Tibial nerve (tissue), 4 donors: ENCODE measurements around the gene RAB11FIP4. TPM values are rescaled to one million over a fixed set of nuclear protein-coding genes. Genes with fewer than 3 reads are reported as not detected.

Source experiments
- DNase-seq, 2 donors: peaks; one replicate each; pipeline ENCODE4 v3.0.0-alpha.2; 2019; ENCODE audit warnings: low spot score in 2 of 2
- H3K27ac ChIP-seq, 4 donors: fragments of 200-600 bp; sonication (generic) in 3 of 4; one replicate each; pipeline ENCODE4 v1.5.1; 2017 to 2019; ENCODE audit warnings: mild to moderate bottlenecking in 1 of 4
- H3K27me3 ChIP-seq, 2 donors: fragments of 200-600 bp; sonication (generic) in 1 of 2; one replicate each; pipeline versions ENCODE4 v1.5.1 to v1.6.0; 2017 to 2019
- H3K36me3 ChIP-seq, 3 donors: fragments of 200-600 bp; sonication (generic); one replicate each; pipeline ENCODE4 v1.5.1; 2018 to 2019
- H3K4me1 ChIP-seq, 4 donors: fragments of 200-600 bp; sonication (generic) in 3 of 4; one replicate each; pipeline ENCODE4 v1.5.1; 2017 to 2019
- H3K4me3 ChIP-seq, 4 donors: fragments of 200-600 bp; sonication (generic) in 3 of 4; one replicate each; pipeline ENCODE4 v1.5.1; 2017 to 2019; ENCODE audit warnings: mild to moderate bottlenecking in 1 of 4, moderate library complexity in 1 of 4
- H3K9me3 ChIP-seq, 4 donors: fragments of 200-600 bp; sonication (generic) in 3 of 4; one replicate each; pipeline ENCODE4 v1.5.1; 2017 to 2019
- CTCF ChIP-seq, 5 experiments: fragments of 200-600 bp in 3 of 5; fragments of 450-650 bp in 2 of 5; sonication (generic) in 3 of 5; IDR thresholded peaks; one replicate each; pipeline ENCODE4 v1.5.1; 2016 to 2019; ENCODE audit warnings: antibody characterized with exemption in 5 of 5, mild to moderate bottlenecking in 3 of 5, moderate library complexity in 2 of 5
- EP300 ChIP-seq, 2 donors: sonication (generic); formaldehyde crosslinking; IDR thresholded peaks; one replicate each; pipeline ENCODE4 v1.6.1; 2017; ENCODE audit warnings: antibody characterized with exemption in 2 of 2, mild to moderate bottlenecking in 1 of 2
- POLR2A ChIP-seq, 2 donors: fragments of 450-650 bp; IDR thresholded peaks; one replicate each; pipeline ENCODE4 v1.6.1; 2017; ENCODE audit warnings: antibody characterized with exemption in 2 of 2, mild to moderate bottlenecking in 2 of 2, moderate library complexity in 2 of 2
- WGBS, 2 donors: methylation state at CpG; one replicate each; pipeline ENCODE4 v1.1.5; 2018; 5-methylcytosine and 5-hydroxymethylcytosine counted together
- total RNA-seq, 4 donors: library from RNA; depleted of rRNA; stranded (reverse); fragments of >200 nt; gene quantifications; one replicate each; pipeline ENCODE4 v1.1.0, GENCODE V29; 2016

The RAB11FIP4 gene
- total RNA-seq, 4 donors from 2014 or later, result 2.7 to 6.9 (median 4.1) TPM

GRCh38 chr17:31550389-31551056, 159.0 kb downstream of the RAB11FIP4 start:
- Histone ChIP-seq H3K4me1 (peaks cover 0 to 19% (median 2%) of the 10 kb centered on the region in 4 donors), H3K36me3 (no peaks in the 10 kb centered on the region), H3K4me3 (peak overlapping the region; percentile 77 to 97 (median 92)), H3K27me3 (no peaks in the 10 kb centered on the region), H3K27ac (peak overlapping the region; percentile 83 to 97 (median 90)), H3K9me3 (no peaks in the 10 kb centered on the region)
- TF ChIP-seq CTCF (IDR thresholded peaks at IDR 0.05), result no peak
- no peak for TF ChIP-seq EP300 (IDR thresholded peaks at IDR 0.05)
- no peak for TF ChIP-seq POLR2A (IDR thresholded peaks at IDR 0.05)
- WGBS, 2 donors, result 14 to 16% methylated on average over 17 of the region's 17 CpGs
- no peak for DNase-seq

- Histone ChIP-seq H3K36me3 (no peaks in the 10 kb centered on the region), H3K4me3 (no peak overlapping the region), H3K9me3 (no peaks in the 10 kb centered on the region), H3K4me1 (peaks cover 0 to 19% (median 2%) of the 10 kb centered on the region in 4 donors), H3K27ac (no peak overlapping the region), H3K27me3 (no peaks in the 10 kb centered on the region)
- no peak for DNase-seq
- 84 to 86% methylated on average over 3 of the region's 3 CpGs for WGBS, 2 donors
- no peak for TF ChIP-seq POLR2A (IDR thresholded peaks at IDR 0.05)
- TF ChIP-seq EP300 (IDR thresholded peaks at IDR 0.05), result no peak
- TF ChIP-seq CTCF (IDR thresholded peaks at IDR 0.05), result no peak
These were observed 161.1 kb downstream of the RAB11FIP4 start for GRCh38 chr17:31552568-31552967.

- TF ChIP-seq CTCF (IDR thresholded peaks at IDR 0.05), result no peak
- no peak for TF ChIP-seq POLR2A (IDR thresholded peaks at IDR 0.05)
- TF ChIP-seq EP300 (IDR thresholded peaks at IDR 0.05), result no peak
- Histone ChIP-seq H3K27ac (no peak overlapping the region), H3K27me3 (no peaks in the 10 kb centered on the region), H3K4me1 (peaks cover 0 to 23% (median 2%) of the 10 kb centered on the region in 4 donors), H3K36me3 (no peaks in the 10 kb centered on the region), H3K4me3 (no peak overlapping the region), H3K9me3 (no peaks in the 10 kb centered on the region)
- WGBS, 2 donors, result 82 to 87% methylated on average over 5 of the region's 5 CpGs
- DNase-seq, result no peak
These were observed 162.0 kb downstream of the RAB11FIP4 start for GRCh38 chr17:31553506-31553905.

GRCh38 chr17:31554930-31555329, 163.5 kb downstream of the RAB11FIP4 start:
- H3K4me1 ChIP-seq, result peaks cover 0 to 24% (median 2%) of the 10 kb centered on the region in 4 donors
- TF ChIP-seq EP300 (IDR thresholded peaks at IDR 0.05) (no peak), CTCF (IDR thresholded peaks at IDR 0.05) (no peak), POLR2A (IDR thresholded peaks at IDR 0.05) (no peak)
- no peaks in the 10 kb centered on the region for H3K9me3 ChIP-seq
- 42 to 78% methylated on average over 1 of the region's 1 CpG for WGBS, 2 donors
- no peak overlapping the region for H3K27ac ChIP-seq
- no peak for DNase-seq
- no peaks in the 10 kb centered on the region for H3K36me3 ChIP-seq
- no peak overlapping the region for H3K4me3 ChIP-seq
- H3K27me3 ChIP-seq, result no peaks in the 10 kb centered on the region

- H3K27ac ChIP-seq, result no peak overlapping the region
These were observed 165.6 kb downstream of the RAB11FIP4 start for GRCh38 chr17:31556969-31557645.

More at GRCh38 chr17:31556969-31557645, 165.6 kb downstream of the RAB11FIP4 start:
- Histone ChIP-seq H3K4me1 (peaks cover 0 to 35% (median 8%) of the 10 kb centered on the region in 4 donors), H3K36me3 (no peaks in the 10 kb centered on the region), H3K4me3 (no peak overlapping the region), H3K27me3 (no peaks in the 10 kb centered on the region), H3K9me3 (no peaks in the 10 kb centered on the region)
- no peak for DNase-seq
- TF ChIP-seq POLR2A (IDR thresholded peaks at IDR 0.05) (no peak), EP300 (IDR thresholded peaks at IDR 0.05) (no peak), CTCF (IDR thresholded peaks at IDR 0.05) (no peak)
- WGBS, 2 donors, result 67 to 71% methylated on average over 12 to 13 of the region's 13 CpGs
